Esophagus muscularis mucosa (tissue), 4 donors: ENCODE data around the gene TNFSF13B. TPM values are rescaled to one million over a fixed set of nuclear protein-coding genes. Genes with fewer than 3 reads are reported as not detected.

Source experiments
- DNase-seq: peaks from one replicate; pipeline ENCODE4 v3.0.0-alpha.2; 2017; ENCODE audit errors: extremely low spot score
- H3K27ac ChIP-seq, 4 donors: fragments of 200-600 bp; sonication (generic); replicated peaks in 1 of 4; 1 replicate in 3 of 4; 2 replicates in 1 of 4; pipeline ENCODE4 v1.5.1; 2016 to 2019; ENCODE audit warnings: mild to moderate bottlenecking in 1 of 4
- H3K27me3 ChIP-seq, 4 donors: fragments of 200-600 bp; sonication (generic); one replicate each; pipeline versions ENCODE4 v1.5.1 to v1.6.0; 2016 to 2019
- H3K36me3 ChIP-seq, 4 donors: fragments of 200-600 bp; sonication (generic); one replicate each; pipeline ENCODE4 v1.5.1; 2016 to 2019
- H3K4me1 ChIP-seq, 4 donors: fragments of 200-600 bp; sonication (generic); one replicate each; pipeline ENCODE4 v1.5.1; 2016 to 2019
- H3K4me3 ChIP-seq, 4 donors: fragments of 200-600 bp; sonication (generic); 1 replicate in 2 of 4; 2 replicates in 2 of 4; pipeline ENCODE4 v1.5.1; 2016 to 2019; ENCODE audit warnings: mild to moderate bottlenecking in 4 of 4, moderate library complexity in 1 of 4
- H3K9me3 ChIP-seq, 4 donors: fragments of 200-600 bp; sonication (generic); 1 replicate in 3 of 4; 2 replicates in 1 of 4; pipeline ENCODE4 v1.5.1; 2016 to 2019
- EP300 ChIP-seq: sonication (generic); formaldehyde crosslinking; IDR thresholded peaks from one replicate; pipeline ENCODE4 v1.6.1; 2017; ENCODE audit warnings: antibody characterized with exemption
- POLR2A ChIP-seq: fragments of 450-650 bp; IDR thresholded peaks from one replicate; pipeline ENCODE4 v1.6.1; 2017; ENCODE audit warnings: antibody characterized with exemption, moderate library complexity, mild to moderate bottlenecking, low read depth
- POLR2AphosphoS5 ChIP-seq, 2 donors: sonication (generic); formaldehyde crosslinking; IDR thresholded peaks; one replicate each; pipeline ENCODE4 v1.6.1; 2017; ENCODE audit warnings: antibody characterized with exemption in 2 of 2
- WGBS: methylation state at CpG from one replicate; pipeline ENCODE4 v1.1.5; 2018; 5-methylcytosine and 5-hydroxymethylcytosine counted together
- intact Hi-C: fragments of 100-400 bp; cut with DNase I; formaldehyde crosslinking; loops from one replicate; pipeline ENCODE4 v1.15.1; 2023
- total RNA-seq, 4 donors: library from RNA; depleted of rRNA; stranded (reverse); fragments of >200 nt; gene quantifications; one replicate each; pipeline versions ENCODE4 v1.1.0 to v1.2.1, GENCODE V29; 2016
- TF ChIP-seq, protein P1 (sequence below), 3 experiments: fragments of 200-600 bp in 2 of 3; fragments of 450-650 bp in 1 of 3; sonication (generic) in 2 of 3; IDR thresholded peaks; one replicate each; pipeline ENCODE4 v1.5.1; 2017 to 2019; ENCODE audit warnings: antibody characterized with exemption in 3 of 3, mild to moderate bottlenecking in 2 of 3, moderate library complexity in 1 of 3

The TNFSF13B gene
- total RNA-seq, 4 donors from 2014 or later: 1.7 to 5.0 (median 3.3) TPM

DNA sequence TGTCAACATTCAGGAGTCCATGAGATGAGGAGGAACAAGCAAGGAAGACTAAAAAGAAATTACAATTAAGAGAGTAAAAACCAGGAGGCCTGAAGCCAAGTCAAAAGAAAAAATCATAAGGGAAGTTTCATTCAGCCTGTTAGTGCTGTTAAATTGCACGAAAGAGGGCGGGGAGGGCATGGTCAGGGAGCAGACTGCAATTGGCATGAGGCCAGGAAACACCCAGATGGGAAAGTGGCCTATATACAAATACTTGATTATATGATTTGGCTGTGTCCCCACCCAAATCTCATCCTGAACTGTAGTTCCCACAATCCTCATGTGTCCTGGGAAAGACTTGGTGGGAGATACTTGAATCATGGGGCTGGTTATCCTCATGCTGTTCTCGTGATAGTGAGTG is 43.9 kb downstream of the TNFSF13B start:
- WGBS: 72% methylated on average over 3 of the region's 3 CpGs
- intact Hi-C loops: no loop called here
- TF ChIP-seq EP300: no peak
- no peak for TF ChIP-seq POLR2A
- no peak for TF ChIP-seq POLR2AphosphoS5 (IDR thresholded peaks at IDR 0.05)
- TF ChIP-seq, protein P1, sequence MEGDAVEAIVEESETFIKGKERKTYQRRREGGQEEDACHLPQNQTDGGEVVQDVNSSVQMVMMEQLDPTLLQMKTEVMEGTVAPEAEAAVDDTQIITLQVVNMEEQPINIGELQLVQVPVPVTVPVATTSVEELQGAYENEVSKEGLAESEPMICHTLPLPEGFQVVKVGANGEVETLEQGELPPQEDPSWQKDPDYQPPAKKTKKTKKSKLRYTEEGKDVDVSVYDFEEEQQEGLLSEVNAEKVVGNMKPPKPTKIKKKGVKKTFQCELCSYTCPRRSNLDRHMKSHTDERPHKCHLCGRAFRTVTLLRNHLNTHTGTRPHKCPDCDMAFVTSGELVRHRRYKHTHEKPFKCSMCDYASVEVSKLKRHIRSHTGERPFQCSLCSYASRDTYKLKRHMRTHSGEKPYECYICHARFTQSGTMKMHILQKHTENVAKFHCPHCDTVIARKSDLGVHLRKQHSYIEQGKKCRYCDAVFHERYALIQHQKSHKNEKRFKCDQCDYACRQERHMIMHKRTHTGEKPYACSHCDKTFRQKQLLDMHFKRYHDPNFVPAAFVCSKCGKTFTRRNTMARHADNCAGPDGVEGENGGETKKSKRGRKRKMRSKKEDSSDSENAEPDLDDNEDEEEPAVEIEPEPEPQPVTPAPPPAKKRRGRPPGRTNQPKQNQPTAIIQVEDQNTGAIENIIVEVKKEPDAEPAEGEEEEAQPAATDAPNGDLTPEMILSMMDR (IDR thresholded peaks at IDR 0.05): no peak
- no peak overlapping the region for H3K4me3 ChIP-seq
- DNase-seq: no peak
- no peak overlapping the region for H3K27ac ChIP-seq
- H3K9me3 ChIP-seq: no peaks in the 10 kb centered on the region
- H3K36me3 ChIP-seq: no peaks in the 10 kb centered on the region
- no peaks in the 10 kb centered on the region for H3K4me1 ChIP-seq
- no peaks in the 10 kb centered on the region for H3K27me3 ChIP-seq

DNA sequence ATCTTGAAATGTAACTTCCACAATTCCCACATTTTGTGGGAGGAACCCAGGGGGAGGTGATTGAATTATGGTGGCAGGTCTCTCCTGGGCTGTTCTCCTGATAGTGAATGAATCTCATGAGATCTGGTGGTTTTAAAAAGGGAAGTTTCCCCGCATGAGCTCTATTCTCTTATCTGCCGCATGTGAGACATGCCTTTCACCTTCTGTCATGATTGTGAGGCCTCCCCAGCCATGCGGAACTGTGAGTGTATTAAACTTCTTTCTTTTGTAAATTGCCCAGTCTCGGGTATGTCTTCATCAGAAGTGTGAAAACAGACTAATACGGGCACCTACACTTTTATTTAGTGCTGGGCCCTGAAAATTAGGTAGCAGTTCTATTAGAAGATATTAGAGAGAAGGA is 45.8 kb downstream of the TNFSF13B start:
- Histone ChIP-seq H3K27me3 (no peaks in the 10 kb centered on the region), H3K4me3 (no peak overlapping the region), H3K27ac (no peak overlapping the region), H3K9me3 (no peaks in the 10 kb centered on the region), H3K36me3 (no peaks in the 10 kb centered on the region), H3K4me1 (no peaks in the 10 kb centered on the region)
- no peak for DNase-seq
- 81% methylated on average over 5 of the region's 5 CpGs for WGBS
- TF ChIP-seq, protein P1 (IDR thresholded peaks at IDR 0.05): no peak
- no peak for TF ChIP-seq POLR2AphosphoS5 (IDR thresholded peaks at IDR 0.05)
- no peak for TF ChIP-seq EP300
- no peak for TF ChIP-seq POLR2A
- intact Hi-C loops: no loop called here

DNA sequence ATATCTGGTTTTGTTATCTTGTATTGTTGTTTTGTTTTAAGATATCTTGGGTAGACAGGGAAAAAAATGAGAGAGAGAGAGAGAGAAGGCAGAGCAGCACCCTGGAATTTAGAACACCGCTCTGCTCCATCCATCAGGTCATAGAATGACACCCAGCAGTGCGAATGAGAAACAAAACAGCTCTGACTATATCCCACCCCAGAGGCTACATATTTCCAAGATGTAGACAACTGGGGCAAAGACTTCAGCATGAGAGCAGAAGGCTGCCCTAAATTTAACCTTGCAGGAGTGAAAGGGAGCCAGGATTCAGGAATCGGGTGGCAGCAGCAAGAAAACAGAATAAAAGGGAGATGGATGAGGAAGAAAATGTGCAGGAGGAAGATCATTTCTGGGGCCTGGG is 46.5 kb downstream of the TNFSF13B start:
- no peaks in the 10 kb centered on the region for H3K36me3 ChIP-seq
- DNase-seq: no peak
- WGBS: 62% methylated on average over 3 of the region's 3 CpGs
- no peaks in the 10 kb centered on the region for H3K9me3 ChIP-seq
- H3K27ac ChIP-seq: no peak overlapping the region
- intact Hi-C loops: no loop called here
- no peaks in the 10 kb centered on the region for H3K4me1 ChIP-seq
- TF ChIP-seq, protein P1 (IDR thresholded peaks at IDR 0.05): no peak
- no peak for TF ChIP-seq EP300
- TF ChIP-seq POLR2A: no peak
- TF ChIP-seq POLR2AphosphoS5 (IDR thresholded peaks at IDR 0.05): no peak
- H3K27me3 ChIP-seq: no peaks in the 10 kb centered on the region
- H3K4me3 ChIP-seq: no peak overlapping the region

DNA sequence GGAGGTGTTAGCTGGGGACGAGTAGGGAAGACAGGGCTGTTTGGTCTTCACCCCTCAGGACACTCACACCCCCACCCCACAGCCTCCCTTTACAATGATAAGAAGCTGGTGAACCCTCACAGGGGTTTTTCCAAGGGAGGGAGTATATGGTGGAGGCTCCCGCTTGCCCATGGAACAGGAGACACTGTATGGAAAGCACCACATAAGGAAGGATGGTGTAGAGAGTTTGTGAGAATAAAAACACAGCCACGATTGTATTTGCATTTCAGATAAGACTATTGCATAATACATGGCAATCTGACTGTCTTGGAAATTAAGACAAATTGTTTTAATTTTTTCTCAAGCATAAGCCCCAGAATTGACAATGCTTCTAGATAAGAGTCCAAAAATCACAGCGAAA is 46.9 kb downstream of the TNFSF13B start:
- no peaks in the 10 kb centered on the region for H3K4me1 ChIP-seq
- DNase-seq: no peak
- TF ChIP-seq POLR2AphosphoS5 (IDR thresholded peaks at IDR 0.05) (no peak), POLR2A (no peak), EP300 (no peak)
- TF ChIP-seq, protein P1 (IDR thresholded peaks at IDR 0.05): no peak
- no peaks in the 10 kb centered on the region for H3K27me3 ChIP-seq
- intact Hi-C loops: no loop called here
- no peaks in the 10 kb centered on the region for H3K9me3 ChIP-seq
- H3K27ac ChIP-seq: no peak overlapping the region
- H3K36me3 ChIP-seq: no peaks in the 10 kb centered on the region
- no peak overlapping the region for H3K4me3 ChIP-seq
- WGBS: 71% methylated on average over 4 of the region's 4 CpGs

DNA sequence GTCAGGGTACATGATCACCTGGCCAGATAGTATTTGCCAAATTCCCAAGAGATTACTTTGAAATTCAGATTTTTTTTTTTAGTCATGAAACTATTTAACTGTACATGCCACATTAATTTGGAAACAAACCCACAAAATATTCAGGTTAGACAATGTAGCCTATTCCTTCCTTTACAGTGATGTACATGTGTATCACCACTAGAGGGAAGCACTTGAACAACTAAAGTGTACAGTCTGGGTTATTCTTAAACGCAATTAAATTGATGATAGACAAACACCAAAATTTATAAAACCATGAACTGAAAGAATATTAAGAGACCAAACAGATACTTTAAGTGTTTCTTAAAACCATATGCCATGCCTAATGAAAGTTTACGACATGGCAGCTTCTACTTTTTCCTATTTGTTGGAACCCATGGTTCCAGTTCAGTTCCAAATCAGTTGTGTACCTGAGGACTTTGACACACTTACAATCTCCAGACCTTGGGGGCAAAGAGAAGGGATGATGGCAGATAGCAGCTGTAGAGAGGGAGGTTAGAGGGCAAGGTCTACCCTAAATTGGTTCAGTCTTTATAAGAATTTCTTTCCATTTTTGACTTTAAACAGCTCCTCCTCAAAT is 52.8 kb downstream of the TNFSF13B start:
- WGBS: 38% methylated on average over 2 of the region's 2 CpGs
- DNase-seq: no peak

More for the DNA sequence above, 52.8 kb downstream of the TNFSF13B start:
- Histone ChIP-seq H3K4me1 (no peaks in the 10 kb centered on the region), H3K36me3 (no peaks in the 10 kb centered on the region), H3K27ac (no peak overlapping the region), H3K9me3 (no peaks in the 10 kb centered on the region), H3K27me3 (peaks cover 0 to 2% (median 0%) of the 10 kb centered on the region in 4 donors), H3K4me3 (no peak overlapping the region)
- intact Hi-C loops: loop anchor here (5.0 kb wide), 1 partner anchor 575 kb away; no protein-coding TSS in a partner anchor
- TF ChIP-seq, protein P1 (IDR thresholded peaks at IDR 0.05): peak; percentile 60 to 71 (median 70)
- TF ChIP-seq EP300 (no peak), POLR2AphosphoS5 (IDR thresholded peaks at IDR 0.05) (no peak)
